A673 (cell line): ENCODE results near the gene ATMIN. TPM values are rescaled to one million over a fixed set of nuclear protein-coding genes. Genes with fewer than 3 reads are reported as not detected.

ENCODE experiments used
- BruUV-seq: library from RNA; stranded (reverse); fragments of 400-500 nt; replicated peaks from 2 replicates; lab custom pipeline; 2021; lab: Mats Ljungman, UMichigan
- CTCF ChIA-PET: fragments of 300-600 bp; sonication (Branson Sonifier 250); formaldehyde crosslinking; loops from one replicate; lab custom pipeline; 2022; ENCODE audit warnings: antibody characterized with exemption; lab: Charles Lee
- POLR2A ChIA-PET: fragments of 300-600 bp; sonication (Branson Sonifier 250); formaldehyde crosslinking; loops from one replicate; lab custom pipeline; 2022; ENCODE audit warnings: antibody characterized with exemption; ENCODE audit not compliant: low non-redundant PET; lab: Charles Lee
- DNase-seq: peaks from one replicate; pipeline ENCODE4 v3.0.0-alpha.2; 2015; ENCODE audit warnings: low spot score
- H3K27ac ChIP-seq: fragments of 200-600 bp; sonication (generic); 2 replicates; pipeline ENCODE4 v1.5.1; 2016; ENCODE audit warnings: mixed run types, low read depth, mild to moderate bottlenecking, mixed read lengths, antibody characterized with exemption, low read length; ENCODE audit not compliant: poor library complexity, severe bottlenecking
- H3K27me3 ChIP-seq: fragments of 200-600 bp; sonication (generic); replicated peaks from 2 replicates; pipeline ENCODE4 v1.6.1; 2017; ENCODE audit warnings: mixed run types, low read depth, mild to moderate bottlenecking, mixed read lengths, antibody characterized with exemption, low read length; ENCODE audit not compliant: insufficient read depth, poor library complexity
- H3K36me3 ChIP-seq: fragments of 200-600 bp; sonication (generic); 2 replicates; pipeline ENCODE4 v1.6.1; 2016; ENCODE audit warnings: mixed run types, mild to moderate bottlenecking, mixed read lengths, antibody characterized with exemption, low read length; ENCODE audit not compliant: insufficient read depth, poor library complexity, severe bottlenecking
- H3K4me1 ChIP-seq: fragments of 200-600 bp; sonication (generic); 2 replicates; pipeline ENCODE4 v1.6.1; 2017; ENCODE audit warnings: mixed run types, mild to moderate bottlenecking, mixed read lengths, antibody characterized with exemption, low read length; ENCODE audit not compliant: insufficient read depth, poor library complexity, severe bottlenecking
- H3K4me3 ChIP-seq: fragments of 200-600 bp; sonication (generic); 2 replicates; pipeline ENCODE4 v1.5.1; 2016; ENCODE audit warnings: low read depth, mixed run types, mild to moderate bottlenecking, mixed read lengths, low read length; ENCODE audit not compliant: poor library complexity, severe bottlenecking
- H3K9me3 ChIP-seq: fragments of 200-600 bp; sonication (generic); 2 replicates; pipeline ENCODE4 v1.6.1; 2016; ENCODE audit warnings: mixed run types, low read depth, mild to moderate bottlenecking, mixed read lengths, antibody characterized with exemption, low read length; ENCODE audit not compliant: poor library complexity, severe bottlenecking
- EZH2 ChIP-seq: fragments of 200-600 bp; sonication (generic); IDR thresholded peaks from 2 replicates; pipeline ENCODE4 v1.6.1; 2017; ENCODE audit warnings: borderline replicate concordance, low read depth, mild to moderate bottlenecking, mixed read lengths, antibody characterized with exemption, low read length; ENCODE audit not compliant: poor library complexity, severe bottlenecking
- intact Hi-C: fragments of 100-400 bp; cut with micrococcal nuclease; formaldehyde crosslinking; loops from one replicate; pipeline ENCODE4 v1.10.0; 2022; ENCODE audit not compliant: unreplicated experiment
- total RNA-seq: library from RNA; stranded (reverse); gene quantifications from 2 replicates; pipeline ENCODE4 v1.2.3, GENCODE V29; 2021
- TF ChIP-seq, protein P1 (sequence below): fragments of 300-800, 200-600 bp; sonication (generic); conservative IDR thresholded peaks from 2 replicates; pipeline ENCODE4 v1.5.1; 2017; ENCODE audit warnings: low read depth, mild to moderate bottlenecking, antibody characterized with exemption, low read length, moderate library complexity, mixed read lengths

The ATMIN gene
- total RNA-seq, 1 experiment from 2014 or later: 44.6 TPM

DNA sequence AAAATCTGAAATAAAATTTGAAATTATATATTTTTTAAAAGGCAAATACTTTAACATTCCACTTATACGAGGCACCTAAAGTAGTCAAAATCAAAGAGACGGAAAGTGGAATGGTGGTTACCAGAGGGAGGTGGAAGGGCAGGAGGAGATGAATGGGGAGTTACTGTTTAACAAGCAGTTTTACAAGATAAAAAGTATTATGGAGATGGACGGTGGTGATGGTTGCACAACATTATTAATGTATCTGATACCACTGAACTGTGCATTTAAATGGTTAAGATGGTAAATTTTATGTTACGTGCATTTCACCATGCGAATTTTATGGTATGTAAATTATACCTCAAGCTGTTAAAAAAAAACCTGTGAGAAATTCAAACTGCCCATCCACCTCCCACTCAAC lies 34.3 kb upstream of the ATMIN start:
- intact Hi-C loops: loop anchor here (10.0 kb wide), 1 partner anchor 733 kb away; no protein-coding TSS in a partner anchor
- Histone ChIP-seq H3K27me3 (no peaks in the 10 kb centered on the region), H3K4me3 (no peak overlapping the region), H3K4me1 (peaks cover 30% of the 10 kb centered on the region), H3K36me3 (no peaks in the 10 kb centered on the region), H3K27ac (no peak overlapping the region), H3K9me3 (no peaks in the 10 kb centered on the region)
- POLR2A ChIA-PET: no interaction called here
- DNase-seq: no peak
- CTCF ChIA-PET: interaction anchor here (0.6 kb wide), 1 partner anchor 32 kb away, joined by 9 read pairs; no protein-coding TSS in a partner anchor
- TF ChIP-seq EZH2: no peak
- TF ChIP-seq, protein P1, sequence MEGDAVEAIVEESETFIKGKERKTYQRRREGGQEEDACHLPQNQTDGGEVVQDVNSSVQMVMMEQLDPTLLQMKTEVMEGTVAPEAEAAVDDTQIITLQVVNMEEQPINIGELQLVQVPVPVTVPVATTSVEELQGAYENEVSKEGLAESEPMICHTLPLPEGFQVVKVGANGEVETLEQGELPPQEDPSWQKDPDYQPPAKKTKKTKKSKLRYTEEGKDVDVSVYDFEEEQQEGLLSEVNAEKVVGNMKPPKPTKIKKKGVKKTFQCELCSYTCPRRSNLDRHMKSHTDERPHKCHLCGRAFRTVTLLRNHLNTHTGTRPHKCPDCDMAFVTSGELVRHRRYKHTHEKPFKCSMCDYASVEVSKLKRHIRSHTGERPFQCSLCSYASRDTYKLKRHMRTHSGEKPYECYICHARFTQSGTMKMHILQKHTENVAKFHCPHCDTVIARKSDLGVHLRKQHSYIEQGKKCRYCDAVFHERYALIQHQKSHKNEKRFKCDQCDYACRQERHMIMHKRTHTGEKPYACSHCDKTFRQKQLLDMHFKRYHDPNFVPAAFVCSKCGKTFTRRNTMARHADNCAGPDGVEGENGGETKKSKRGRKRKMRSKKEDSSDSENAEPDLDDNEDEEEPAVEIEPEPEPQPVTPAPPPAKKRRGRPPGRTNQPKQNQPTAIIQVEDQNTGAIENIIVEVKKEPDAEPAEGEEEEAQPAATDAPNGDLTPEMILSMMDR: no peak
- BruUV-seq: no TSS peak

DNA sequence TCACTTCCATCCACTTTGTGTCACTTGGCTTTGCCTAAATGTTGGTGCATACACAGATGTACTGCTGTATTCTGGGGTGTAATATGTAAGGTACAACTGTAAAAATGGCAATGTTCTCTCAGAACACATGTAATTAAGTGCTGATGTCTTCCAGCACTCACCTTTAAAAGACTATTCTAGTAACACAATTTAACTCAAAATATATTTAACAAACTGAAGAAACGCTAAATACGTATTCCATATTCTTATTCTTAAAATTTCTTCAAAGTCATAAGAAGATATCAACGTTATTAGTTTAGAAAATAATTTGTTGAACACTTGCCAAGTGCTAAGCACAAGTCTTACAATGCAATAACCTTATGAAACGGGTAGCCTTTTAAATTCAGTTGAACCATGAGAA lies 32.6 kb upstream of the ATMIN start:
- no peaks in the 10 kb centered on the region for H3K27me3 ChIP-seq
- no TSS peak for BruUV-seq
- peaks cover 16% of the 10 kb centered on the region for H3K4me1 ChIP-seq
- no peak for DNase-seq
- POLR2A ChIA-PET: no interaction called here
- CTCF ChIA-PET: no interaction called here
- H3K36me3 ChIP-seq: no peaks in the 10 kb centered on the region
- no peak overlapping the region for H3K27ac ChIP-seq
- intact Hi-C loops: loop anchor here (10.0 kb wide), 1 partner anchor 732 kb away; no protein-coding TSS in a partner anchor
- H3K9me3 ChIP-seq: no peaks in the 10 kb centered on the region
- no peak overlapping the region for H3K4me3 ChIP-seq
- TF ChIP-seq, protein P1: no peak
- no peak for TF ChIP-seq EZH2

DNA sequence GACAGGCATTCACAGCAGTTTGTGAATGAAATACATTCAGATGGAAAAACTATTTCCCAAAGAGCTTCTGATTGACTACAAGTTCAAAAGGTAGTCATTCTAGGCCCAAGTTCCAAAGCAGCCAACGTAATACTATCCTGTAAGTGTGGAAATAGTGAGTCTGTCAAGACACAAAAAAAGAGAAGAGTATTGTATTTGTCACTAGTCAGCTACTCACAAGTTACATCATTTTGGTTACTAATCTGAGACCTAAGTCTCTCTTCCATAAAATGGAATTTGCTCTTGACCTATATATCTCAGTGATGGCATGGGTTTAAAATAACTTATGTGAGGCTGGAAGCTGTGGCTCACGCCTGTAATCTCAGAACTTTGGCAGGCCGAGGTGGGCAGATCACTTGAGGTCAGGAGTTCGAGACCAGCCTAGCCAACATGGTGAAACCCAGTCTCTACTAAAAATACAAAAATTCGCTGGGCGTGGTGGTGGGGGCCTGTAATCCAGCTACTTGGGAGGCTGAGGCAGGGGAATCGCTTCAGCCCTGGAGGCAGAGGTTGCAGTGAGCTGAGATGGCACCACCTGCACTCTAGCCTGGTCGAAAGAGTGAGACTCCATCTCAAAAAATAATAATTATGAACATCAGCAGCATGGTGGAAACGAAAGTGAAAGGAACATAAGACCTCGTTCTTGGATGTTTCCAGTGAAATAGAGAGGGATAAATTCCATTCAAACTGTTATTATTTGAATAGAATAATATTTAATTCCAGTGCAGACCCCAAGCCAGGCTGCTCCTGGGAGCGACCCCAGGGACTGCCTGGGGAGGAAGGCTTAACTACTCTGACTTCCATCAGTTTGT lies 31.8 kb upstream of the ATMIN start:
- Histone ChIP-seq H3K27ac (no peak overlapping the region), H3K27me3 (no peaks in the 10 kb centered on the region), H3K4me1 (peaks cover 22% of the 10 kb centered on the region), H3K36me3 (no peaks in the 10 kb centered on the region), H3K4me3 (no peak overlapping the region), H3K9me3 (no peaks in the 10 kb centered on the region)
- ChIA-PET POLR2A (no interaction called here), CTCF (interaction anchor here (0.6 kb wide), 1 partner anchor 87 kb away, joined by 3 read pairs; no protein-coding TSS in a partner anchor)
- TF ChIP-seq EZH2: no peak
- TF ChIP-seq, protein P1: no peak
- intact Hi-C loops: loop anchor here (10.0 kb wide), 1 partner anchor 731 kb away; no protein-coding TSS in a partner anchor
- BruUV-seq: no TSS peak
- no peak for DNase-seq
